Stimulated activated naive B cell treated with anti-CD40 and anti-IgM and Interleukin-4, amounts not matched to agents 10 μg/mL and 1 μg/mL and 100 μg/mL, for 72 hours (primary cell): Measurements from ENCODE around the gene CACNA2D3.

Experiments
- ATAC-seq, 2 donors: fragments of 150-1000 bp; cut with Tn5 transposase; replicated peaks; 2 replicates each; pipeline ENCODE4 v1.10.0; 2021; ENCODE audit warnings: moderate library complexity in 1 of 2
- DNase-seq: peaks from one replicate; pipeline ENCODE4 v3.0.0; 2021
- H3K27ac Mint-ChIP-seq: one replicate; pipeline ENCODE4 v1.8.0; 2022; ENCODE audit warnings: mild to moderate bottlenecking, mixed read lengths
- H3K27me3 Mint-ChIP-seq, 2 donors: one replicate each; pipeline ENCODE4 v1.8.0; 2022; ENCODE audit warnings: mixed read lengths in 2 of 2
- H3K36me3 Mint-ChIP-seq, 2 donors: one replicate each; pipeline ENCODE4 v1.8.0; 2022; ENCODE audit warnings: mixed read lengths in 2 of 2, mild to moderate bottlenecking in 1 of 2
- H3K4me1 Mint-ChIP-seq, 2 donors: one replicate each; pipeline ENCODE4 v1.8.0; 2022; ENCODE audit warnings: mixed read lengths in 2 of 2, mild to moderate bottlenecking in 1 of 2
- H3K4me3 Mint-ChIP-seq, 2 donors: one replicate each; pipeline ENCODE4 v1.8.0; 2022; ENCODE audit warnings: mild to moderate bottlenecking in 2 of 2, mixed read lengths in 2 of 2, moderate library complexity in 1 of 2
- H3K9me3 Mint-ChIP-seq, 2 donors: one replicate each; pipeline ENCODE4 v1.8.0; 2022; ENCODE audit warnings: mixed read lengths in 2 of 2, mild to moderate bottlenecking in 1 of 2

Gene CACNA2D3

GRCh38 chr3:54120657-54121413, 1.5 kb upstream of the CACNA2D3 start:
- H3K4me1 Mint-ChIP-seq, result peaks cover 2 to 6% of the 10 kb centered on the region in 2 donors
- ATAC-seq (peak; percentile 68 to 72), DNase-seq (no peak)
- peaks cover 7 to 10% of the 10 kb centered on the region in 2 donors for H3K9me3 Mint-ChIP-seq
- H3K27me3 Mint-ChIP-seq, result peaks cover 44 to 69% of the 10 kb centered on the region in 2 donors
- peak overlapping the region; percentile 30 to 46 for H3K4me3 Mint-ChIP-seq
- no peak overlapping the region for H3K27ac Mint-ChIP-seq
- no peaks in the 10 kb centered on the region for H3K36me3 Mint-ChIP-seq

DNA sequence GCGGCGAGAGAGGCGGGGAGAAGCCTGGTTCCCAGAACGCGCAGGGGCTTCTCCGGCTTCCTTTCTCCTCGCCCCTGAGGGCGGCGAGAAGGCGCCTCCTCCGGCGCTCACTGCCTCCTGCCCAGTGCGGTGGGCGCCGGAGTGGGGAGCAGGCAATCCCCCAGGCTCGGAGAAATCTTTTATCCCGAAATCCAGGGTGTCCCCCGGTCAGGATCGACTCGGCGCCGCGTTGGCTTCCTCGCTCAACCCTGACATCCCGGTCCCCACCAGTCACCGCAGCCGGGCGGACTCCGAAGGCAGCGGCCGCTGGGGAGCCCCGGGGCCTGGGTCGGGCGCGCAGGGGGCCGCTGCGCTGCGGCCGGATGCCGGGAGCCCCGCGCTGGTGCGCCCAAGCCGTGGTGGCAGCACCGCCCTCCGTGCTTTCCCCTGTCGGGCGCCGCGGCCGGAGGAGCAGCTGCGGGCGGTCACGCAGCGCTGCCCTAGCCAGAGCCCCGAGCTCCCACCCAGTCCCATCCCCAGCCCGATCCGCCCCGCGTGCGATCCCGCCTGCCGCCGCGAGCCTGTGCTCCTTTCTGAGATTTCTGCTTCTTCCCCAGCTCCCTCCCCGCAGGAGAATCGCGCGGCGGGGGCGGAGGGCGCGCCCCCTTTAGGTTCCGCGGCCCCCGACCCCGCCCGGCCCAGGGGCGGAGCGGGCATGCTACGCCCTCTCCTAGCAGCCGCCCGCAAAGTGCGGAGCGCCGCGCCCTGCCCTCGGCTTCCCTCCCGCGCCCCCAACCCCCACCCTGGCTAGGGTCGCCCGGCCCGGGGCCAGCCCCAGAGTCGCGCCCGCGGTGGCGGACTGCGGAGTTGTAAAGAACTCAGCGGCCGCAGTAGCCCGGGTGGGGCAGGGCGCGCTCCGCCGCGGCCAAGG, 683 bp upstream of the CACNA2D3 start:
- H3K9me3 Mint-ChIP-seq, result peaks cover 1 to 5% of the 10 kb centered on the region in 2 donors
- peaks cover 38 to 63% of the 10 kb centered on the region in 2 donors for H3K27me3 Mint-ChIP-seq
- DNase-seq (no peak), ATAC-seq (peak in 1 of 2 donors; percentile 6)
- peak overlapping the region; percentile 28 to 46 for H3K4me3 Mint-ChIP-seq
- peaks cover 2 to 6% of the 10 kb centered on the region in 2 donors for H3K4me1 Mint-ChIP-seq
- no peak overlapping the region for H3K27ac Mint-ChIP-seq
- H3K36me3 Mint-ChIP-seq, result no peaks in the 10 kb centered on the region

GRCh38 chr3:54123003-54123775, 837 bp downstream of the CACNA2D3 start:
- ATAC-seq (no peak), DNase-seq (no peak)
- Mint-ChIP-seq H3K27ac (peak overlapping the region; percentile 10), H3K36me3 (no peaks in the 10 kb centered on the region), H3K27me3 (peaks cover 28 to 56% of the 10 kb centered on the region in 2 donors), H3K4me1 (peaks cover 2 to 6% of the 10 kb centered on the region in 2 donors), H3K9me3 (no peaks in the 10 kb centered on the region), H3K4me3 (peak overlapping the region; percentile 30 to 59)

- H3K36me3 Mint-ChIP-seq, result no peaks in the 10 kb centered on the region
- peaks cover 2 to 6% of the 10 kb centered on the region in 2 donors for H3K4me1 Mint-ChIP-seq
- no peak overlapping the region for H3K27ac Mint-ChIP-seq
- ATAC-seq (no peak), DNase-seq (no peak)
- no peak overlapping the region for H3K4me3 Mint-ChIP-seq
- H3K9me3 Mint-ChIP-seq, result no peaks in the 10 kb centered on the region
- H3K27me3 Mint-ChIP-seq, result peaks cover 34 to 53% of the 10 kb centered on the region in 2 donors
These were observed 1.4 kb downstream of the CACNA2D3 start for GRCh38 chr3:54123776-54124196.

- Mint-ChIP-seq H3K9me3 (no peaks in the 10 kb centered on the region), H3K4me1 (peaks cover 2 to 6% of the 10 kb centered on the region in 2 donors), H3K36me3 (no peaks in the 10 kb centered on the region), H3K4me3 (no peak overlapping the region), H3K27me3 (peaks cover 28 to 47% of the 10 kb centered on the region in 2 donors), H3K27ac (no peak overlapping the region)
- no peak for DNase-seq
- ATAC-seq, result no peak
These were observed 2.9 kb downstream of the CACNA2D3 start for GRCh38 chr3:54125300-54125699.

DNA sequence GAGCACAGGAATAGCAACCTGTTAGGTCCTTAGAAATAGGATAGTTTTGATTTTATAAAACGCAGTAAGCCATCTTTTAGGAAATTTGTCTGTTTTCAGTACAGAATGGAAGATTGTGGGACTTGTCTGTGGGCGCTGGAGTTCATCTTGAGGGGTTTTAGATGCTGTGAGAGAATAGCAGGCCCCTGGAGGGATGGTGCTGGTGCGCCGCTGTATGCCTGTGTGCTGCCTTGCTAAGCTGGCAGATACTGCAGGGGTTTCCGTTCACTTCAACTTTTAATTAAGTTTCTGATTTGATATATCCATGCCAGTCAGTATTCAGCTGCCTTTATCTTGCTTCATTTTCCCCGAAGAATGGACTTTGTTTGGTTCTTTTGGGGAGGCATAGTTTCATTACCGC, 4.2 kb downstream of the CACNA2D3 start:
- Mint-ChIP-seq H3K27me3 (peaks cover 24 to 42% of the 10 kb centered on the region in 2 donors), H3K36me3 (no peaks in the 10 kb centered on the region), H3K27ac (no peak overlapping the region), H3K4me1 (peaks cover 2 to 6% of the 10 kb centered on the region in 2 donors), H3K9me3 (no peaks in the 10 kb centered on the region), H3K4me3 (no peak overlapping the region)
- DNase-seq (no peak), ATAC-seq (no peak)

DNA sequence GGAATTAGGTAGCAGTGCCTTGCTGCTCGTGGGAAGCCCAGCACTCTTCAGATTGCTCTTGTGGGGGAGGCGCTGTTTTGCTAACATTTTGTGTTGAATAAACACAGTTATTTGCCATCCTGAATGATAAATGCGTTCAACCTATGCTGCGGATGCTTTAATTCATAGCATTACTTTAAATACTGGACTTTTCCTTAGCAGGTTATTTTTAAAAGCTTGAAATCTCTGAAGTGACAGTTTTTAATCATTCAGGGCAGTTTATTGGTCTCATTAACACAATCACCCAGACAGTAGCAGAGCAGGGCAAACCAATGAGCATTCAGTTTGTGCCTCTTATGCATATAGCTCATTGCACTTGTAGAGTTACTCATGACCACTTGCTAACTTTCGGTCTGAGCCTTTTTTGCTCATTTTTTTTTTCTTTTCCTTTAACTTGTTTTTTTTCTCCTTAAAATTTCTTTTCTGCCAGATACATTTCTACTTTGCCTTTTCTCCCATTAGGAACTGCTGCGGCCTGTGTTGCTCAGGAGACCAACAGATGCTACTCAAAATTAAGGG, 5.2 kb downstream of the CACNA2D3 start:
- H3K9me3 Mint-ChIP-seq, result no peaks in the 10 kb centered on the region
- ATAC-seq (no peak), DNase-seq (no peak)
- peaks cover 24 to 42% of the 10 kb centered on the region in 2 donors for H3K27me3 Mint-ChIP-seq
- H3K4me3 Mint-ChIP-seq, result no peak overlapping the region
- peaks cover 2 to 6% of the 10 kb centered on the region in 2 donors for H3K4me1 Mint-ChIP-seq
- no peak overlapping the region for H3K27ac Mint-ChIP-seq
- no peaks in the 10 kb centered on the region for H3K36me3 Mint-ChIP-seq

- H3K36me3 Mint-ChIP-seq, result no peaks in the 10 kb centered on the region
- no peak overlapping the region for H3K4me3 Mint-ChIP-seq
- DNase-seq, result no peak
- ATAC-seq, result no peak
- H3K27me3 Mint-ChIP-seq, result peaks cover 5 to 14% of the 10 kb centered on the region in 2 donors
- H3K4me1 Mint-ChIP-seq, result no peaks in the 10 kb centered on the region
- no peak overlapping the region for H3K27ac Mint-ChIP-seq
- H3K9me3 Mint-ChIP-seq, result no peaks in the 10 kb centered on the region
These were observed 8.8 kb downstream of the CACNA2D3 start for GRCh38 chr3:54131026-54131605.

GRCh38 chr3:54131890-54132289, 9.5 kb downstream of the CACNA2D3 start:
- Mint-ChIP-seq H3K36me3 (no peaks in the 10 kb centered on the region), H3K4me3 (no peak overlapping the region), H3K9me3 (no peaks in the 10 kb centered on the region), H3K27ac (no peak overlapping the region), H3K4me1 (no peaks in the 10 kb centered on the region), H3K27me3 (peaks cover 5 to 14% of the 10 kb centered on the region in 2 donors)
- ATAC-seq (no peak), DNase-seq (no peak)

DNA sequence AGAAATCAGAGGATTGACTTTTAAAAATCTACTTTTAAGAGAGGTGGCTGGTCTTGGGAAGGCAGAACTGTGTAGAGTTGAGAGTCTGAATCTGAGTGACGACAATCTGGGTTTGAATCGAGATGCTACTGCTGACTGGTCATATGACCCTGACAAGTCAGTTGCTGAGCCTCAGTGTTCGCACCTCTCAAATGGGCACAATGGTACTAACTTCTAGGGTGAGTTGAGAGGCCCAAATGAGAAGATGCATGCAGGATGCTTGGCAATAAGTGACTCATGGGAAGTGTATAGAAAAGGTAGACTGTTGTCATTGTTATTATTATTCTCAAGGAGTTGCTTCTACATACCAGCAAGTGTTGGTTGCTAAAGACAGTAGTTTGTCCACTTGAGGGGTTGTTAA, 10.3 kb downstream of the CACNA2D3 start:
- no peaks in the 10 kb centered on the region for H3K9me3 Mint-ChIP-seq
- H3K36me3 Mint-ChIP-seq, result no peaks in the 10 kb centered on the region
- no peak for DNase-seq
- no peak for ATAC-seq
- no peak overlapping the region for H3K4me3 Mint-ChIP-seq
- H3K27me3 Mint-ChIP-seq, result peaks cover 5 to 14% of the 10 kb centered on the region in 2 donors
- no peaks in the 10 kb centered on the region for H3K4me1 Mint-ChIP-seq
- H3K27ac Mint-ChIP-seq, result no peak overlapping the region

- no peak overlapping the region for H3K4me3 Mint-ChIP-seq
- no peaks in the 10 kb centered on the region for H3K36me3 Mint-ChIP-seq
- no peaks in the 10 kb centered on the region for H3K4me1 Mint-ChIP-seq
- DNase-seq, result no peak
- no peak overlapping the region for H3K27ac Mint-ChIP-seq
- no peaks in the 10 kb centered on the region for H3K9me3 Mint-ChIP-seq
- peaks cover 5 to 14% of the 10 kb centered on the region in 2 donors for H3K27me3 Mint-ChIP-seq
- ATAC-seq, result no peak
These were observed 10.8 kb downstream of the CACNA2D3 start for GRCh38 chr3:54133196-54133595.

GRCh38 chr3:54134155-54134554, 11.8 kb downstream of the CACNA2D3 start:
- H3K36me3 Mint-ChIP-seq, result no peaks in the 10 kb centered on the region
- DNase-seq (no peak), ATAC-seq (no peak)
- no peaks in the 10 kb centered on the region for H3K9me3 Mint-ChIP-seq
- H3K4me3 Mint-ChIP-seq, result no peak overlapping the region
- no peak overlapping the region for H3K27ac Mint-ChIP-seq
- peaks cover 0 to 14% of the 10 kb centered on the region in 2 donors for H3K27me3 Mint-ChIP-seq
- H3K4me1 Mint-ChIP-seq, result no peaks in the 10 kb centered on the region

- H3K27ac Mint-ChIP-seq, result no peak overlapping the region
- DNase-seq (no peak), ATAC-seq (no peak)
- peaks cover 0 to 11% of the 10 kb centered on the region in 2 donors for H3K27me3 Mint-ChIP-seq
- no peaks in the 10 kb centered on the region for H3K36me3 Mint-ChIP-seq
- H3K4me1 Mint-ChIP-seq, result no peaks in the 10 kb centered on the region
- no peak overlapping the region for H3K4me3 Mint-ChIP-seq
- no peaks in the 10 kb centered on the region for H3K9me3 Mint-ChIP-seq
These were observed 12.4 kb downstream of the CACNA2D3 start for GRCh38 chr3:54134713-54135112.
